Fibroblast of villous mesenchyme (primary cell): ENCODE data around the gene ADAMTSL5. TPM values are rescaled to one million over a fixed set of nuclear protein-coding genes. Genes with fewer than 3 reads are reported as not detected.
"Not testable (repeated sequence)": the region's sequence is repeated elsewhere in the genome, so short reads cannot be mapped to it uniquely, and the experiment has no call there.

Source experiments
- DNase-seq: peaks from one replicate; pipeline ENCODE4 v3.0.0-alpha.2; 2010; ENCODE audit warnings: low read depth
- H3K4me3 ChIP-seq: 2 replicates; pipeline ENCODE4 v1.5.1; 2011; ENCODE audit warnings: low read depth, mild to moderate bottlenecking, low read length
- total RNA-seq: library from RNA; depleted of rRNA; stranded (reverse); fragments of >200 nt; gene quantifications from 2 replicates; pipeline ENCODE4 v1.2.3, GENCODE V29; 2012
- TF ChIP-seq, protein P1 (sequence below): IDR thresholded peaks from 2 replicates; pipeline ENCODE4 v1.5.1; 2012; ENCODE audit warnings: low read depth, mild to moderate bottlenecking, low read length; ENCODE audit not compliant: insufficient read depth

ADAMTSL5 gene
- total RNA-seq, 1 donor: 6.9 TPM

DNA sequence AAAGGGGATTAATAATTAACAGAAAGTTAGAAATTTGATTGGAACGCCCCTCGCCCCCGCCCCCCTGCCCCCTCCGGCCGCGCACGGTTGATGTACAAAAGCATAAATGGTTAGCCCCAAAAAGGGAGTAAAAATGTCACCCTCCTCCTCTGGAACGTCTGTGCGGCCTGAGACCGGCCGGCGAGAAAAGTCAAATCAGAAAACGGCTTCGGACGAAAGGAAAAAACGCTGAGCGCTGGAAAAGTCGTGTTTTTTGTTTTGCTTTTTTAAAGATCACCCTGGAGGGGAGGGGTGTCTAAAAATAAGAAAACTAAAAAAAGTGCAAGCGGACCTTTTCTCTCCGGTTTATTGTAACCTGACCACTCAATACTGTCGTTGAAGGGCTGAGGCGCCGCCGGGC, 42.1 kb upstream of the ADAMTSL5 start:
- no peak for DNase-seq
- TF ChIP-seq, protein P1, sequence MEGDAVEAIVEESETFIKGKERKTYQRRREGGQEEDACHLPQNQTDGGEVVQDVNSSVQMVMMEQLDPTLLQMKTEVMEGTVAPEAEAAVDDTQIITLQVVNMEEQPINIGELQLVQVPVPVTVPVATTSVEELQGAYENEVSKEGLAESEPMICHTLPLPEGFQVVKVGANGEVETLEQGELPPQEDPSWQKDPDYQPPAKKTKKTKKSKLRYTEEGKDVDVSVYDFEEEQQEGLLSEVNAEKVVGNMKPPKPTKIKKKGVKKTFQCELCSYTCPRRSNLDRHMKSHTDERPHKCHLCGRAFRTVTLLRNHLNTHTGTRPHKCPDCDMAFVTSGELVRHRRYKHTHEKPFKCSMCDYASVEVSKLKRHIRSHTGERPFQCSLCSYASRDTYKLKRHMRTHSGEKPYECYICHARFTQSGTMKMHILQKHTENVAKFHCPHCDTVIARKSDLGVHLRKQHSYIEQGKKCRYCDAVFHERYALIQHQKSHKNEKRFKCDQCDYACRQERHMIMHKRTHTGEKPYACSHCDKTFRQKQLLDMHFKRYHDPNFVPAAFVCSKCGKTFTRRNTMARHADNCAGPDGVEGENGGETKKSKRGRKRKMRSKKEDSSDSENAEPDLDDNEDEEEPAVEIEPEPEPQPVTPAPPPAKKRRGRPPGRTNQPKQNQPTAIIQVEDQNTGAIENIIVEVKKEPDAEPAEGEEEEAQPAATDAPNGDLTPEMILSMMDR: no peak
- no peak overlapping the region for H3K4me3 ChIP-seq

DNA sequence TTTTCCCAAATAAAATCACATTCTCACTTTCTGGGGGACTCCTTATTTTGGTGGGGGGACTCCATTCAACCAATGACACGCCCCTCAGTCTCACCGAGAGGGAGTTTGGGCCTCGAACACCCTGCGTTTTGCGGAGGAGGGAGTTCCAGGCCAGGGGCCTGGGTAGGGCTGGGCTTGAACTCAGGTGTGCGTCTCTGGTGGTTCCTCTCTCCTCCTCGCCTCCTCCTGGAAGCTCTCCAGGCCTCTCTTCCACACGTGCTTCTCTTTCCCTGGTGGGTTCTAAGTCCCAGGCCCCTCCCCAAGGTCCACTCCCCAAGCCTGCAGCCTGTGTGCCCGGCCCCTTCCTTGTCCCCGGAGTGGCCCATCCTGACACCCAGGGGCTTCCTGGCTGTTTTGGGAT, 40.6 kb upstream of the ADAMTSL5 start:
- no peak for DNase-seq
- no peak overlapping the region for H3K4me3 ChIP-seq
- TF ChIP-seq, protein P1: no peak

DNA sequence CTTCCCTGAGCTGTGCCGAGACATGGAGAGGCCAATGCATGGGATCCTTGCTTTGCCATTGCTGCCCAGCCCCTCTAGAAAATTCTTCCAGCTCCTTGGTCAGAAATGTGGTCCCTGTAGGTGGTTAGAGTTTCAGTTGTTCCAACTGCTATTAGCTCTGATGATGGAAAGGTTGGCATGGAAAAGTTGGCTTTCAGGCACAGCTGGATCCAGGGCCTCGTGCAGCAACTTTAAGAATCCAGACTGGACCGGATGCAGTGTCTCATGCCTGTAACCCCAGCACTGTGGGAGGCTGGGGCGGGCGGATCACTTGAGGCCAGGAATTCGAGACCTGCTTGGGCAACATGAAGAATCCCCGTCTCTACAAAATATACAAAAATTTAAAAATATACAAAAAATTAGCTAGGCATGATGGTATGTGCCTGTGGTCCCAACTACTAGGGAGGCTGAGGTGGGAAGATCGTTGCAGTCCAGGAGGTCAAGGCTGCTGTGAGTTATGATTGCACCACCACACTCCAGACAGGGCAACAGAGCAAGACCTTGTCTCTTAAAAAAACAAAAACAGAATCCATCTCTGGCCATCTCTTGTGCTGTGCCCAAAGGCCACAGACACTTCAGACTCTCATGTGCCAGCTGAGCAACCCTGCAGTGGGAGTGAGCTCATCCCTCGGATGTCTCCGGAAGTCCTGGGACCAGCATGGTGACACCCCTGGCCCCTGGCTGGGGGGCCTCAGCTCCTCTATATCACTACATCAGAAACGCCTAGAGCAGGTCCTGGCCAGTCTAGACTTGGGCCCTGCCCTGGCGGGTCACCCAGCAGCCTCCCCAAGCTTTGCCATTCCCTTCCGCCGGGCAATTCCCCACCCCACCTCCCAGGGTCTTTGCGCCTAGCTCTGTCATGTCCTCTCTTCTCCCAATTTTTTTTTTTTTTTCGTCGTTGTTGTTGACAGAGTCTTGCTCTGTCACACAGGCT, 38.5 kb upstream of the ADAMTSL5 start:
- DNase-seq: no peak
- no peak overlapping the region for H3K4me3 ChIP-seq
- TF ChIP-seq, protein P1: no peak

DNA sequence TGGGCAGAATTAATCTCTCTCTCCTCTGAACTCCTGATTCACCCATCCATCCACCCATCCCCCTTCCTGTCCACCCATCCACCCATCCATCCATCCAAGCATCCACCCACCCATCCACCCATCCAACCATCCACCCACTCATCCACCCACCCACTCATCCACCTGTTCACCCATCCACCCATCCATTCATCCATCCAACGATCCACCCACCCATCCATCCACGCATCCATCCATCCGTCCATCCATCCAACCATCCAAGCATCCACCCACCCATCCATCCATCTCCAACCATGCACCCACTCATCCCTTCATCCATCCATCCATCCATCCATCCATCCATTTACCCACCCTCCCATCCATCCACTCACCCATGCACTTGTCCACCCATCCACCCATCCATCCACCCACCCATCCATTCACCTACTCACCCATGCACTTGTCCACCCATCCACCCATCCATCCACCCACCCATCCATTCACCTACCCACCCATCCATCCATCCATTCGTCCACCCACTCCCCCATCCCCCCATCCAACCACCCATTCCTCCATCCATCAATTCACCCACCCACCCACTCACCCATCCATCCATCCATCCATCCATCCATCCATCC, 36.6 kb upstream of the ADAMTSL5 start:
- TF ChIP-seq, protein P1: no peak
- H3K4me3 ChIP-seq: no peak overlapping the region
- no peak for DNase-seq

DNA sequence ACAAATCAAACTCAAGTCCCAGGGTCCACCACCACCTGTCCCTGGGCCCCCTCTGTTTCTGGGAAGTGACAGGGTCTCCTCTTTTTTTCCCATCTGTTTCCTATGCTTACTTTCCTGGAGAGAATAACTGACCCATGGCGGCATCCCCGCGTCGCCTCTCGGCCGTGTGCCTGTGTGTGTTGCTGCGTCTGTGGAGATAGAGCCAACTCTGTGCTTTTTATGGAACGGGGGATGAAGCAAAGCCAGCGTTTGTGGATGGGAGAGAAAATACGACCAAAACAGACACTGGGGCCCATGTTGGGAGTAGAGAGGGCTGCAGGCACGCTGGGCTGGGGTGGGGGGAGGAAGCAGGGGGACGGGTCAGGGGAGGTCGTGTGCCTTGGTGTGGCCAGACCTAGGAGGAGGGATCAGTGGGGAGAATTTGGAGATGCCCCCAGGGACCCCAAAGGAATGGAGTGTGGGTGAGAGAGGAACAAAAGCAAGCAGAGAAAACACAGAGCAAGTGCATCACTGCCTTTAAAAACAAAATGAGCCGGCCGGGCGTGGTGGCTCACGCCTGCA, 27.6 kb upstream of the ADAMTSL5 start:
- TF ChIP-seq, protein P1: no peak
- DNase-seq: no peak
- H3K4me3 ChIP-seq: no peak overlapping the region

DNA sequence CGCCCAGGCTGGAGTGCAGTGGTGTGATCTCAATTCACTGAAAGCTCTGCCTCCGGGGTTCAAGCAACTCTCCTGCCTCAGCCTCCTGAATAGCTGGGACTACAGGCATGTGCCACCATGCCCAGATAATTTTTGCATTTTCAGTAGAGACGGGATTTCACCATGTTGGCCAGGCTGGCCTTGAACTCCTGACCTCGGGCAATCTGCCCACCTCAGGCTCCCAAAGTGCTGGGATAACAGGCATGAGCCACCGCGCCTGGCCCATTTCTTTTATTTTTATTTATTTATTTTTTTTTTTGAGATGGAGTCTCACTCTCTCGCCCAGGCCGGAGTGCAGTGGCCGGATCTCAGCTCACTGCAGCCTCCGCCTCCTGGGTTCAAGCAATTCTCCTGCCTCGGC, 26.9 kb upstream of the ADAMTSL5 start:
- DNase-seq: not testable (repeated sequence)

DNA sequence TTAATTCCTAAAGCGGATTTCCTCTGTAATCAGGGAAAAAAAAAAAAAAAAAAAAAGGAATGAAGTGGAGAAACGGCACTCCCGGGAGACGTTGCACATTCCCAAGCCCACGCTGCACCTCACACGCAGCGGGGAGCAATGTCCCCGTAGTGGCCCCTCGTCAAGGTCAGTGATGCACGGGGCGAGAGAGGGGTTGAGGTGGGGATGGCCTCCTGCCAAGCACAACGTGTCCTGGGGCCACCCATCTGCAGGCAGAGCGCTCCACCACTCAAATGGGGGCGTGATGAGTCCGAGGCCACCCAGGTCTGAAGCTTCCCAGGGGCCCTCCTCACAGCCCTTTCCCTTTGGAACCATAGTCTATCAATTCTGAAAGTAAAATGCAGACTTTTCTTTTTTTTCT, 26.2 kb upstream of the ADAMTSL5 start:
- TF ChIP-seq, protein P1: no peak
- DNase-seq: no peak
- no peak overlapping the region for H3K4me3 ChIP-seq

More for the DNA sequence above, 26.9 kb upstream of the ADAMTSL5 start:
- not testable (repeated sequence) for H3K4me3 ChIP-seq

DNA sequence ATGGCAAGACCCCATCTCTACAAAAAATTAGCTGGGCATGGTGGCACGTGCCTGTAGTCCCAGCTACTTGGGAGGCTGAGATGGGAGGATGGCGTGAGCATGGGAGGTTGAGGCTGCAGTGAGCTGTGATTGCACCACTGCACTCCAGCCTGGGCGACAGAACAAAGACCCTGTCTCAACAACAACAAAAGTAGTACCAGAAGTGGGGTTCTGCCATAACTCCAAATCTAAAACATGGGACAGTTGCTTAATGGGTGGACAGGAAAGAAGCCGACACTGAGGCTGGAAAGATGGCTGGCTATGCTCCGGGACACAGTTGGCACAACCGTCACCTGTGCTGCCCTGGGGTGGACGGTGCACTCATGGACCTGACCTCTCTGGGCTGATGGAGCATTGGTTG, 22.9 kb upstream of the ADAMTSL5 start:
- H3K4me3 ChIP-seq, DNase-seq: not testable (repeated sequence)
